ENCODE results near the gene RNF223.

- TF ChIP-seq CTCF (optimal IDR thresholded peaks at IDR 0.05 in 1 of 3, IDR thresholded peaks at IDR 0.05 in 1 of 3, conservative IDR thresholded peaks at IDR 0.05 in 1 of 3; ENCODE audit: extremely low read depth in 1 of 3, insufficient read depth in 2 of 3, low read length in 3 of 3) (no peak), EZH2 (IDR thresholded peaks at IDR 0.05; ENCODE audit: low read length) (no peak)
These were observed 7.5 kb upstream of the RNF223 start for GRCh38 chr1:1081311-1082238.
